HG03442 (cell line): ENCODE measurements around the gene DUXB.

Experiments
- ATAC-seq: cut with Tn5 transposase; IDR thresholded peaks from one replicate; pipeline ENCODE4 v1.9.1; 2021; ENCODE audit warnings: mild to moderate bottlenecking, moderate library complexity; ENCODE audit not compliant: unreplicated experiment

Gene DUXB

DNA sequence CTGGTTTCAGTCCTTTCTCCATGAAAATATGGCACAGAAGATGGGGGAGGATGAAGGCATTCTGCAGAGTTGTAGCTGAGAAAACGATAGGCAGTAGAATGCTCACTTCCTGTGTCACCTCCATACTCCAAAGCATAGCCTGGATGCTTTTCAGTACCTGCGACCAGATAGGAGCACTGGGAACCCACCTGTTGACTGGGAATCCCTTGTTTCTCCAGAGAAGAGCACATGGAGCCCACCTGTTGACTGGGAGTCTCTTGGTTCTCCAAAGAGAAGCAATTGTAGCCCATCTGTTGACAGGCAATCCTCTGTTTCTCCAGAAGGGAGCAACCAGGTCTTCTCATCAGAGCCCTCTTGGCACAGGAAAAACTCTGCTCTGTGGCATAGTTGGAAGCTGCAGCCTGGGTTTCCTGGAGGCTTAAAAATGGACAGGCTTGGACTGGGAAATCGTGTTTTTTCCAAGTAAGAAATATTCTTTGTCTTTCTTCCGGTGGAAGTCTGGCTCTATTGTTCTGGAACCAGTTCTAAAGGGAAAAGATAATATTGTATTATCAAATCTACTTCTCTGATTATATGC lies 40.4 kb downstream of the DUXB start:
- ATAC-seq: no peak

- no peak for ATAC-seq
Observed at GRCh38 chr16:75660321-75660720, 40.9 kb downstream of the DUXB start.

DNA sequence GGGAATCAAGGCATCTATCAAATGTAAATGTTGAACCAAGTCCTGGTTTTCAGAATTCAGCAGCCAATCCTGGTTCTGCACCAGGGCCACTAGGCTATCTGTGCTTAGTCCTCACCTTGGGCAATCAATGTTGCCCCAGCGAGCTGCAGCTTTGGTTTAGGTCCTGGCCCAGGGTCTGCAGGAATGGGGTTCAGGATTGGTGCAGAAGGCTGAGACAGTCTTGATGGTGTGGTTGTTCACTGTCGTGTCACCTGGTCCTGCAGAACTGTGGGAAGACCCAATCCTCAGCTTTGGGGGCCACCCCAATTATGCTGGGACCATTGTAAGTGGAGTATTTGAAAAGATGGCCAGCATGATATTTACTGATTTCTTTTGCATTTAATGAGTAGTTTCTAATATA lies 43.1 kb downstream of the DUXB start:
- no peak for ATAC-seq

- ATAC-seq: no peak
Observed at GRCh38 chr16:75653922-75654321, 47.3 kb downstream of the DUXB start.

GRCh38 chr16:75648265-75649076 lies 52.8 kb downstream of the DUXB start:
- peak; percentile 29 for ATAC-seq

DNA sequence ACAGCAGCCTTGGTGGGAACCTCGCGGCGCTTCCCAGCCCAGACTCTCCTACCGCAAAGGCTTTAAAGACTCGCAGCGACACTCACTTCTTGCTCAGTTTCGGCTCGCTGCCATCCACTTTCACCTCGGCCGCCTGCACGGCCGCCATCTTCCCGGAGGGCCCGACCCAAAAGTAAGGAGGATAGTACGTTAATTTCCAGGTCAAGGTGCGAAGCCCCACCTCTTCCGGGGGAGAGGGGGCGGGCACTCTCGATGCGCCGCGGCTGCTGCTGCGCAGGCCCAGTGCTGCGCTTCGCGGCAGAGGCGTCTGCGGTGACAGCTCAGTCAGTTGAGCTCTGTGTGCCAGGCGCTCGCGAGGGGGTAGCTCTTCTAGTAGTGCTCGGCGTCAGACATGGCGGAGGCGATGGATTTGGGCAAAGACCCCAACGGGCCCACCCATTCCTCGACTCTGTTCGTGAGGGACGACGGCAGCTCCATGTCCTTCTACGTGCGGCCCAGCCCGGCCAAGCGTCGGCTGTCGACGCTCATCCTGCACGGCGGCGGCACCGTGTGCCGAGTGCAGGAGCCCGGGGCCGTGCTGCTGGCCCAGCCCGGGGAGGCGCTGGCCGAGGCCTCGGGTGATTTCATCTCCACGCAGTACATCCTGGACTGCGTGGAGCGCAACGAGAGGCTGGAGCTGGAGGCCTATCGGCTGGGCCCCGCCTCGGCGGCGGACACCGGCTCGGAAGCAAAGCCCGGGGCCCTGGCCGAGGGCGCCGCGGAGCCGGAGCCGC lies 53.6 kb downstream of the DUXB start, which contains the start of the genes KARS1 and TERF2IP:
KARS1 (minus strand) TSS at position 174 of the 773 bp plus-strand sequence; CDS start at position 148, 26 bp downstream.
TERF2IP (plus strand) TSS at position 282 of the 773 bp plus-strand sequence; CDS start at position 392, 110 bp downstream.
- peak; percentile 85 for ATAC-seq

- peak; percentile 19 for ATAC-seq
Observed at GRCh38 chr16:75647112-75647491, 54.2 kb downstream of the DUXB start.

DNA sequence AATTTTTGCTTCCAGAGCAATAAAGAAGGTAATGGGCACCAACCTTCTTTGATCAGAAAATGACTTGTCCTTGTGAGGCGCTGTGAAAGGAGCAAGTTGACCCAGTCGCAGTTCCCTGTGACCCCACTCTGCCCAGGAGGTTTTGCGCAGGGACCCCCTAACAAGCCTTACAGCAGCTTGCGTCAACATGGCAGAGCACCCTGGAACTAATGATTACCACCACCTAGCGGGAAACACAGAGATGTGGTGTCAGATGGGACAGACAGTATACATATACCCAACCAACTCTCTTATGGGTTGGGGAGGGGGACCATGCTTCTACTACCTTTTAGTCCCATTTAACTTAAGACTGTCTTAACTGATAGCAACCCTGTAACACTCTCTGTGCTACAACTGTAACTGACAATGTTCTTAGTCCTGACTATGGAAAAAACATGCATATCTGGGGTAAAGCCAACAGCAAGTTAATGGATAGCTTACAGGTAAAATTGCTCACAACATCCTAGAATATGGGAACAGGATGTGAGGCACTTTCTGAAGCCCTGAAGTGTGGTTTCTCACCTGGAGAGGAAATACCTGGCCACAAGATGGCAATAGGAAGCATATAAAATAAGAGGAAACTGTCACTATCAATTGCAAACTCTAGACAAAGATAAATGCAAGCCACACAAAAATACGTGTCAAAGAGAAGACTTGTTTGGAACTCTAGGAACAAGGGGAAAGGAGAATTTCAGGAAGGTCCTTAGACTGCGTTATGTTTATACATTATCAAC lies 56.8 kb downstream of the DUXB start:
- ATAC-seq: no peak
